ENCODE results near the gene RENBP.

RENBP gene

GRCh38 chrX:153931748-153932147 is 12.7 kb downstream of the RENBP start:
- FAIRE-seq, result no peak

- FAIRE-seq, result no peak
Measured at GRCh38 chrX:153931151-153931550, 13.3 kb downstream of the RENBP start.

- no peak for FAIRE-seq
Measured at GRCh38 chrX:153930011-153930910, 14.2 kb downstream of the RENBP start.

- no peak for FAIRE-seq
Measured at GRCh38 chrX:153929576-153929975, 14.9 kb downstream of the RENBP start.

GRCh38 chrX:153928846-153929245 is 15.6 kb downstream of the RENBP start:
- no peak for FAIRE-seq

- FAIRE-seq, result peak; percentile 96
Measured at GRCh38 chrX:153927922-153928760, 16.3 kb downstream of the RENBP start.

- no peak for FAIRE-seq
Measured at GRCh38 chrX:153927672-153927921, 16.8 kb downstream of the RENBP start.

- no peak for FAIRE-seq
Measured at GRCh38 chrX:153926858-153927671, 17.4 kb downstream of the RENBP start.

- no peak for FAIRE-seq
Measured at GRCh38 chrX:153926552-153926857, 17.9 kb downstream of the RENBP start.

GRCh38 chrX:153925739-153926551 is 18.5 kb downstream of the RENBP start, which contains the start of gene ARHGAP4:
Gene ARHGAP4 (minus strand): TSS chrX:153926264. CDS start chrX:153926202, 62 bp downstream.
- FAIRE-seq, result no peak

- no peak for FAIRE-seq
Measured at GRCh38 chrX:153925387-153925738, 19.1 kb downstream of the RENBP start.

GRCh38 chrX:153924149-153924861 is 20.1 kb downstream of the RENBP start:
- FAIRE-seq, result no peak

GRCh38 chrX:153922932-153923857 is 21.2 kb downstream of the RENBP start:
- FAIRE-seq, result no peak

- no peak for FAIRE-seq
Measured at GRCh38 chrX:153921511-153922446, 22.7 kb downstream of the RENBP start.

- FAIRE-seq, result no peak
Measured at GRCh38 chrX:153921070-153921469, 23.4 kb downstream of the RENBP start.

- FAIRE-seq, result no peak
Measured at GRCh38 chrX:153920546-153920945, 23.9 kb downstream of the RENBP start.

GRCh38 chrX:153919281-153919680 is 25.2 kb downstream of the RENBP start:
- no peak for FAIRE-seq

- FAIRE-seq, result no peak
Measured at GRCh38 chrX:153917869-153918268, 26.6 kb downstream of the RENBP start.

- FAIRE-seq, result no peak
Measured at GRCh38 chrX:153913701-153914100, 30.7 kb downstream of the RENBP start.

- FAIRE-seq, result no peak
Measured at GRCh38 chrX:153913211-153913610, 31.2 kb downstream of the RENBP start.

Data from A204.1 (cell line).